Measurements from ENCODE around the gene TSPAN32.

TSPAN32 gene

DNA sequence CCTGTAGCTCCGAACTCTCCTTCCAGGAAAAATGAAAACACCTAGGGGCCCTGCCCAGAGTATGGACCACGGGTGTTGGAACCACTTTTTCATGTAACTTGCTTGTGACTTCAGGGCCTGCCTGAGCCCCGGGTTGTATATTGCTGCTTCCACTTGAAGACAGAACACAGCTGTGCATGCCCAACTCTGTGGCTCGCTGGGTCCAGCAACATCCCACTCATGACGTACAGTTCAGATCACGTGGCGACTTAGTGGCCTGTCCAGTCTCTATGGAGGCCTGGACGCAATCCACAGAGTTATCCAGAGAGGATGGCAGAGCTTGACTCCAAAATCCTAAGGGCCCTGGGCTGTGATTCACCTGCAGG lies 6.9 kb upstream of the TSPAN32 start:
- TF ChIP-seq, protein P1, sequence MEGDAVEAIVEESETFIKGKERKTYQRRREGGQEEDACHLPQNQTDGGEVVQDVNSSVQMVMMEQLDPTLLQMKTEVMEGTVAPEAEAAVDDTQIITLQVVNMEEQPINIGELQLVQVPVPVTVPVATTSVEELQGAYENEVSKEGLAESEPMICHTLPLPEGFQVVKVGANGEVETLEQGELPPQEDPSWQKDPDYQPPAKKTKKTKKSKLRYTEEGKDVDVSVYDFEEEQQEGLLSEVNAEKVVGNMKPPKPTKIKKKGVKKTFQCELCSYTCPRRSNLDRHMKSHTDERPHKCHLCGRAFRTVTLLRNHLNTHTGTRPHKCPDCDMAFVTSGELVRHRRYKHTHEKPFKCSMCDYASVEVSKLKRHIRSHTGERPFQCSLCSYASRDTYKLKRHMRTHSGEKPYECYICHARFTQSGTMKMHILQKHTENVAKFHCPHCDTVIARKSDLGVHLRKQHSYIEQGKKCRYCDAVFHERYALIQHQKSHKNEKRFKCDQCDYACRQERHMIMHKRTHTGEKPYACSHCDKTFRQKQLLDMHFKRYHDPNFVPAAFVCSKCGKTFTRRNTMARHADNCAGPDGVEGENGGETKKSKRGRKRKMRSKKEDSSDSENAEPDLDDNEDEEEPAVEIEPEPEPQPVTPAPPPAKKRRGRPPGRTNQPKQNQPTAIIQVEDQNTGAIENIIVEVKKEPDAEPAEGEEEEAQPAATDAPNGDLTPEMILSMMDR (IDR thresholded peaks at IDR 0.05; ENCODE audit: control extremely low read depth, extremely low read depth, low read depth, missing control alignments), result no peak
- DNase-seq (ENCODE audit: extremely low spot score), result no peak
- POLR2A ChIA-PET, result no interaction called here
- CTCF ChIA-PET, result interaction anchor here (1.4 kb wide), 1 partner anchor 10 kb away, joined by 4 read pairs; no protein-coding TSS in a partner anchor

DNA sequence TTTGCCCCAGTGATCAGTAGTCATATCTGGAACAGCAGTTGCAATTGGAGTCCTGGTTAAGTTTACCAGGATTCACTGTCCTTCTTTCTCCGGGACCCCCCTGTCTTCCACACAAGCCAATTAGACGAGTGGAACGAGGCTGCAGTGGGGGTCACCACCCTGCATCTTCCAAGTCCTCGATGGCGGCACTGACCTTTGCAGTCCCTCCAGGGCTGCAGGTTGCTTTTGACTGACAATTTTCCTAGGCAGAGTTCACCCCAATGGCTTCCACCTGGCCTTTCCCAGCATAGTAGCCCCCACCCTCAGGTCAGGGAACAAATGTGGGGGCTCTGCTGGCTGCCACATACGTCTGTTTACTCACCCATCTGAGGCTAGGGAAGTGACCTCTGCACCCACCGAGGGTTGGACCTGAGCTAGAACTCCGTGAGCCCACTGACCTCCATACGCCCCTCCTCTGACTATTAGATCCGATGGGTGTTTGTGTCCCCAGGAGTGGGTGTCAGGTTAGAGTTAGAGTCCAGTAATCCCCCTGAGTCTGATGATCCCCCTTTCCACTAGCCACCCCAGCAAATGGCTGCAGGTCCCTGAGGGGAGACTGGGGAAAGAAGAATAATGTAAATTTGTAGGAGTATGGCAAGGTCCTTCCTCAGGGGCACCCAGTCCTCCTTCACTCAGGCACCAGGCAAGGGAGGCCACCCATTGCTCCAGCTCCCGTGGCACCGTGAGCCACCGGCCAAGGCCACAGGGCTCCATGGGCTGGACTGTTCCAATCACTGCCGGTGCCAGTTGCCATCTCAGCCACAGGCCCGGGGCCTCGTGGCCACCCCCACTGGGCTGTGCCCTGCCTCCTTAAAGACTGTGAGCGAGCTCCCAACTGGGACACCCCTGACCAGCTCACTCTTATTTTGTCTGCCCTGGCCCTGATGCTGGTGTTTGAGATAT lies 5.6 kb upstream of the TSPAN32 start:
- ChIA-PET CTCF (interaction anchor here (1.4 to 17.1 kb wide), 2 partner anchors 125 to 235 kb away, joined by 3 to 485 read pairs; no protein-coding TSS in a partner anchor), POLR2A (no interaction called here)
- DNase-seq (ENCODE audit: extremely low spot score), result no peak
- TF ChIP-seq, protein P1 (IDR thresholded peaks at IDR 0.05; ENCODE audit: control extremely low read depth, extremely low read depth, low read depth, missing control alignments), result no peak

DNA sequence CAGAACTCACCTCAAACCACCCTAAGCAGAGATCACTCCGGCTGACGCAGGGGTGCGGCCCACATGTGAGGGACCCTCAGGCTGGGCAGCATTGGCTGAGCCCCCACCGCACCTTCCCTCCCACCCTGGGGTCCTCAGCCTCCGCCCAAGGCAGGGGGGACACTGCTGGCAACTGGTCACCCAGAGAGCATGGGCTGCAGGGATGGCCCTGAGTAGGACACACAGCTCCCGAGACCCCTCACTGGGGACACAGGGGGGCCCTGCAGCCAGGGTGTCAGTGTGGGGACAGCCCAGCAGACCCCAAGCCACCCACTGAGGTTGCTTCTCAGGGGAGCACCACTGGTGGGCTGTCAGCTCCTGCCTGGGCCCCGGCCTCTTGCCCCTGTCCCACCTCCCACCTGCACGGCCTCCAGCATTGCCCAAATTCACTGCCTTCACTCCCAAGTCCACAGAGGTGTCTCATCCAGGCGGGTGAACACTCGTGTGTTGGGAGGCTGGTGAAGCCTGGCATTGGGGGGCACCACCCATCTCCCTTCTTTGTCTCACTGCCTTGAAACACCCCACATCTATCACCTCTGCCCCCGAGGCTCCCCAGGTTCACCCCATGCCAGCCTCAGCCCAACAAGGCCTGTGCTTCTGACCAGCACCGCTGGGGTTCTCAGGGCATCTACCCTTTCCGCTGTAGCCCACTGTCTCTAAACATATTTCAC lies 4.7 kb upstream of the TSPAN32 start:
- ChIA-PET POLR2A (no interaction called here), CTCF (interaction anchor here (0.9 to 17.1 kb wide), 2 partner anchors 124 to 644 kb away, joined by 3 to 485 read pairs; no protein-coding TSS in a partner anchor)
- no peak for DNase-seq (ENCODE audit: extremely low spot score)
- TF ChIP-seq, protein P1 (IDR thresholded peaks at IDR 0.05; ENCODE audit: control extremely low read depth, extremely low read depth, low read depth, missing control alignments), result no peak

DNA sequence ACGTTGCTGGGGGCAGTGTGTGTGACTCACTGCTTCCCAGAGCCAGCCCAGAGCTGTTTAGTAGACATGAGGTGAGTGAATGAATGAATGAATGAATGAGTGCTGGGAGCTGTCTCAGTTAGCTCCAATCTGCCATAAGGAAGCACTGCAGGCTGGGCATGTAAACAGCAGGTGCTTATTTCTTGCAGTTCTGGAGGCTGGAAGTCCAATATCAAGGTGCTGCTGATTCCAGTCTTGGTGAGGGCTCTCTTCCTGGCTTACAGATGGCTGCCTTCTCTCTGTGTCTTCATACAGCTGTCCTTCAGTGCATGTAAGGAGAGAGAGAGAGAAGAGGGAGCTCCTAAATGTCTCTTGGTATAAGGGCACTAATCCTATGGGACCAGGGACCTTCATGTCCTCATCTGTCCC lies 4.2 kb upstream of the TSPAN32 start:
- TF ChIP-seq, protein P1 (IDR thresholded peaks at IDR 0.05; ENCODE audit: control extremely low read depth, extremely low read depth, low read depth, missing control alignments), result no peak
- CTCF ChIA-PET, result interaction anchor here (0.9 to 17.1 kb wide), 4 partner anchors 9 to 645 kb away, joined by 3 to 485 read pairs (median 6); no protein-coding TSS in a partner anchor
- POLR2A ChIA-PET, result no interaction called here
- no peak for DNase-seq (ENCODE audit: extremely low spot score)

DNA sequence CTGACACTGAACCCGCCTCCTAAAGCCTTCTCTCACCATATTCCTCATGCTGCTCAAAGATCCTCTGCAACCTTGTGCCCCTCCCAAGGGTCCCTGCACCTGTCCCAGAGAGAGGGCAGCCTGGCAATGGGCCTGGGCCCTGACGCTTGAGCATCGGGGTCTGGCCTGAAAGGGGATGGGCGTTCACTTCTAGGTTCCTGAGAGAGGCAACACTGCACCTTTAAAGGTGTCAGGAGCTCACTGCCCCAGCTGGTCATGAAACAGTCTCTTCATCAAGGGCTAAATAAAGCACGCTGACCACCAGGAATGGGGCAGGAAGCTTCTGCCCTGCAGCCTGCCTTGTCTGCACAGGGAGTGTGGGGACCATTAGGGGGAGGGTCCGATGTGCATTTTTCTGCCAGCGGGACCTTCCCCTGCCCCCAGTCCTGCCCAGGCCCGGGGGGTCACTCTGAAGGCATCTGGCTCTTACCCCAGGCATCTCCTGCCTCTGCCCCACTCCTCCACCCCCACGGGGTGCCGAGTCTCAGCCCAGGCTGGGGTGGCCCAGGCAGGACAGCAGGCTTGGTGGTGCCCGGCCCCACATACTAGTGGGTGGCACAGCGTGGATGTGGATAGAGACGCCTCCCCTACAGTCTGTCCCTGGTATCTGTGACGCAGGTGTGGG lies 3.5 kb upstream of the TSPAN32 start:
- TF ChIP-seq, protein P1 (IDR thresholded peaks at IDR 0.05; ENCODE audit: control extremely low read depth, extremely low read depth, low read depth, missing control alignments), result no peak
- POLR2A ChIA-PET, result no interaction called here
- CTCF ChIA-PET, result interaction anchor here (1.0 to 17.1 kb wide), 3 partner anchors 10 to 123 kb away, joined by 3 to 485 read pairs (median 8); no protein-coding TSS in a partner anchor
- no peak for DNase-seq (ENCODE audit: extremely low spot score)

Data from GM10248 (cell line).